ENCODE results near the gene SSBP2.
"Not testable (repeated sequence)": the region's sequence is repeated elsewhere in the genome, so short reads cannot be mapped to it uniquely, and the experiment has no call there.

Gene SSBP2

DNA sequence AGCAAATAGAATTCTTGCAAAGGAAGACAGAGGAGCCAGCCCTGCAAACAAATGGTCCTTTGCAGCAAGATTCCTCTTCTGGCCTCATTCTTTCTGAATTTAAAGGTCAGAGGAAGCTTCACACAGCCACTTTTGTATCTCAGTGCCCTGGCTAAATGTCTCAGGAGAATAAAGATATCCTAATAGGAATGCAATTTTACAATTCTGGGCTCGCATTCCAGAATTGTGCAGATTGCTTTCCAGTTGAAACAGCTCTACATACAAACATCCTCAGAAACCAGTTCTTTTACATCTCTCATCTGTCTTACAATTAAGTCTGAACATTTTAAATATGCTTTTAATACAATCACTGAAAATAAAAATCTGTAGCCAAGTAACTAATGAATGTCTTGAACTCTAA, 342.4 kb downstream of the SSBP2 start:
- Histone ChIP-seq H3K4me3 (no peak overlapping the region), H3K27ac (no peak overlapping the region)
- DNase-seq (ENCODE audit: low spot score): no peak
- TF ChIP-seq, protein P1, sequence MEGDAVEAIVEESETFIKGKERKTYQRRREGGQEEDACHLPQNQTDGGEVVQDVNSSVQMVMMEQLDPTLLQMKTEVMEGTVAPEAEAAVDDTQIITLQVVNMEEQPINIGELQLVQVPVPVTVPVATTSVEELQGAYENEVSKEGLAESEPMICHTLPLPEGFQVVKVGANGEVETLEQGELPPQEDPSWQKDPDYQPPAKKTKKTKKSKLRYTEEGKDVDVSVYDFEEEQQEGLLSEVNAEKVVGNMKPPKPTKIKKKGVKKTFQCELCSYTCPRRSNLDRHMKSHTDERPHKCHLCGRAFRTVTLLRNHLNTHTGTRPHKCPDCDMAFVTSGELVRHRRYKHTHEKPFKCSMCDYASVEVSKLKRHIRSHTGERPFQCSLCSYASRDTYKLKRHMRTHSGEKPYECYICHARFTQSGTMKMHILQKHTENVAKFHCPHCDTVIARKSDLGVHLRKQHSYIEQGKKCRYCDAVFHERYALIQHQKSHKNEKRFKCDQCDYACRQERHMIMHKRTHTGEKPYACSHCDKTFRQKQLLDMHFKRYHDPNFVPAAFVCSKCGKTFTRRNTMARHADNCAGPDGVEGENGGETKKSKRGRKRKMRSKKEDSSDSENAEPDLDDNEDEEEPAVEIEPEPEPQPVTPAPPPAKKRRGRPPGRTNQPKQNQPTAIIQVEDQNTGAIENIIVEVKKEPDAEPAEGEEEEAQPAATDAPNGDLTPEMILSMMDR (IDR thresholded peaks at IDR 0.05): no peak

DNA sequence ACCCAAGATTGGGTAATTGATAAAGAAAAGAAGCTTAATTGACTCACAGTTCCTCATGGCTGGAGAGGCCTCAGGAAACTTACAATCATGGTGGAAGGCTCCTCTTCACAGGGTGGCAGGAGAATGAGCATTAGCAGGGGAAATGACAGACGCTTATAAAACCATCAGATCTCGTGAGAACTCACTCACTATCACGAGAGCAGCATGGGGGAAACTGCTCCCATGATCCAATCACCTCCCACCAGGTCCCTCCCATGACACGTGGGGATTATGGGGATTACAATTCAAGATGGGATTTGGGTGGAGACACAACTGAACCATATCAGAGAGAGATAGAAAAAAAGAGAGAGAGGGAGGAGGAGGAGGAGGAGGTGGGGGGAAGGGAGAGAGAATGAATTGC, 343.1 kb downstream of the SSBP2 start:
- not testable (repeated sequence) for H3K27ac ChIP-seq; DNase-seq (ENCODE audit: low spot score); H3K4me3 ChIP-seq

- no peak for DNase-seq (ENCODE audit: low spot score)
- Histone ChIP-seq H3K4me3 (no peak overlapping the region), H3K27ac (no peak overlapping the region)
- TF ChIP-seq, protein P1 (IDR thresholded peaks at IDR 0.05): no peak
Observed at GRCh38 chr5:81405126-81405891, 345.6 kb downstream of the SSBP2 start.

DNA sequence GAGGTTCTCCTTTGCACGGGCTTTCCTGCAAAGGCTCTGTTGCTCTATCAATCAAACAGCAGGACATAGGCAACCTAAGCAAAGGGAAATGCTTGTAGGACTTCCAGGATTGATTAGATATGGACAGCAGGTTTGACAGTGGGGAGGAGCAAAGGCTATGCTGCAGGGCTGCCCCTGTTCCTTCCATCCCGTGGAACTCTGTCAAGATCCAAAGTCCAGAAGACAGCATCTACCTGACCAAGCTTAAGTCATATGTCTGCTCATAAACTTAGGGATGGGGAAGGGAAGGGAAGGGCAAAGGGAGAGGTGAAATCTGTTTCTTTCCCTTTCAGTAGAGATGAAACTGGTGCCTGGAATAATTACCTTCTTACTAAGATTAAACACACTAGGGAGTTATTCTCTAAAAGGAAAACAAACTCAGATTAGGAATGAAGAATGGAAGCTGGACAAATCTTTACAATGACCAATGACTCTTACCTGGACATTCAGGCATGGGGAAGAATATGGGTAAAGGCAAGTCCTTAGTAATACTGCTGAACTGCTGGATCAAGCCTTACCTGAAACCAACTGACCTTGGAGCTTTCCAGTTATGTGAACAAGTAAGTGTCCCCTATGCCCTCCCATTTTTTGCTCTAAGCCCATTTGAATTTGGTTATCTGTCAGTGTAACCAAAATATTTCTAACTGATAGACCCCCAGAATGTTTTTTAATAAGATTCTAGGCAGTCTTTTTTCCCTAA, 348.5 kb downstream of the SSBP2 start:
- H3K4me3 ChIP-seq: no peak overlapping the region
- no peak for DNase-seq (ENCODE audit: low spot score)
- no peak overlapping the region for H3K27ac ChIP-seq
- TF ChIP-seq, protein P1 (IDR thresholded peaks at IDR 0.05): no peak

DNA sequence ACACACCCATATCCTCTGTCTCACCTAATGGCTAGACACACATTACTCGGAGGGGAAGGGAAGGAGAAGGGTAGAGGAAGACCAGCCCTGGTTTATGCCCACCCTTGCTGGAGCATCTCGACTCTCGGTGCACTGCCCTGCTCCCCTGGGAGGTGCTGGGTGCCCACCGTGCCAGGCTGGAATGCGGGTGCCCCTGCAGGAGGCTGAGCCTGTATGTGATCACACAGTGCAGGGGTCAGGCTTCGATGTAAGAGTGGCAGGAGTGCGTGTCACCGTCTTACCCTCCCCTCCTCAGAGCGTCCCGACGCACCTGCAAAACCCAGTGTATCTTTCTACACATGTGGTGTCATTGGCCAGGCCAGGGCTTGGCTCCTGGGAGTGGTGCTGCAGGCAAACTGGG, 349.6 kb downstream of the SSBP2 start:
- Histone ChIP-seq H3K4me3 (no peak overlapping the region), H3K27ac (no peak overlapping the region)
- DNase-seq (ENCODE audit: low spot score): no peak
- TF ChIP-seq, protein P1 (IDR thresholded peaks at IDR 0.05): no peak

- TF ChIP-seq, protein P1 (IDR thresholded peaks at IDR 0.05): no peak
Observed at GRCh38 chr5:81400375-81400774, 350.5 kb downstream of the SSBP2 start.

GRCh38 chr5:81398741-81399140, 352.2 kb downstream of the SSBP2 start:
- Histone ChIP-seq H3K27ac (no peak overlapping the region), H3K4me3 (no peak overlapping the region)
- no peak for DNase-seq (ENCODE audit: low spot score)
- TF ChIP-seq, protein P1 (IDR thresholded peaks at IDR 0.05): no peak

More at GRCh38 chr5:81400375-81400774, 350.5 kb downstream of the SSBP2 start:
- Histone ChIP-seq H3K4me3 (no peak overlapping the region), H3K27ac (no peak overlapping the region)
- no peak for DNase-seq (ENCODE audit: low spot score)

Measured in coronary artery (tissue), 2 donors.